Pancreas (tissue), 10 donors: ENCODE results near the gene VAMP5. TPM values are rescaled to one million over a fixed set of nuclear protein-coding genes. Genes with fewer than 3 reads are reported as not detected.
"Not testable (repeated sequence)": the region's sequence is repeated elsewhere in the genome, so short reads cannot be mapped to it uniquely, and the experiment has no call there.

Source experiments
- ATAC-seq, 4 donors: fragments of 200-7000 bp; cut with Tn5 transposase; one replicate each; pipeline versions ENCODE4 v1.8.0 to v1.9.1; 2020; ENCODE audit warnings: mild to moderate bottlenecking in 4 of 4, moderate library complexity in 4 of 4
- DNase-seq, 6 donors: peaks; one replicate each; pipeline ENCODE4 v3.0.0-alpha.2; 2020
- FAIRE-seq: peaks from 2 replicates; lab custom pipeline; 2012; peaks lifted over from hg19 to GRCh38; lab: Jason Lieb, UNC
- H3K27ac ChIP-seq, 4 donors: fragments of 200-600 bp; sonication (generic); 1 replicate in 3 of 4; 2 replicates in 1 of 4; pipeline versions ENCODE4 v1.5.0 to v1.8.0; 2020
- H3K27me3 ChIP-seq, 4 donors: fragments of 200-600 bp; one replicate each; pipeline ENCODE4 v1.8.0; 2021
- H3K36me3 ChIP-seq, 3 donors: fragments of 200-600 bp; sonication (generic) in 1 of 3; one replicate each; pipeline versions ENCODE4 v1.5.0 to v1.8.0; 2020 to 2021
- H3K4me1 ChIP-seq, 3 donors: fragments of 200-600 bp; one replicate each; pipeline ENCODE4 v1.8.0; 2021
- H3K4me3 ChIP-seq, 4 donors: fragments of 200-600 bp; sonication (generic) in 2 of 4; one replicate each; pipeline versions ENCODE4 v1.5.0 to v1.8.0; 2020 to 2021
- H3K9me3 ChIP-seq, 4 donors: fragments of 200-600 bp; one replicate each; pipeline ENCODE4 v1.8.0; 2021
- CTCF ChIP-seq, 4 donors: fragments of 200-600 bp; sonication (generic) in 3 of 4; IDR thresholded peaks; one replicate each; pipeline versions ENCODE4 v1.5.0 to v1.8.0; 2021; ENCODE audit warnings: antibody characterized with exemption in 4 of 4
- WGBS, 2 donors: extraction: QIAGEN DNeasy Blood & Tissue Kit; methylation state at CpG; one replicate each; pipeline ENCODE4 v1.1.7; 2013; 5-methylcytosine and 5-hydroxymethylcytosine counted together
- intact Hi-C, 3 donors: fragments of 100-400 bp; cut with DNase I; formaldehyde crosslinking; loops; one replicate each; pipeline versions ENCODE4 v1.11.1 to v1.14.2; 2022
- polyA plus RNA-seq, 2 donors: library from polyadenylated mRNA; stranded (reverse); fragments of 200-250 nt; gene quantifications; one replicate each; pipeline ENCODE4 v1.2.3, GENCODE V29; 2013
- total RNA-seq, 6 donors: library from RNA; stranded (reverse); fragmentation: NEBNext Ultra II Directional in 4 of 6; extraction: Animal tissue kit (Norgen Biotek cat#: 25700) in 4 of 6; gene quantifications; one replicate each; pipeline versions ENCODE4 v1.2.1 to v1.2.4, GENCODE V29; 2021 to 2023
- donor health status: healthy with polysubstance abuse.
- donor health status: DM: no; HTN: no; CAD: no; lungs with moderate emphysema.
- donor health status: DM: no; HTN: no; CAD: no.
- donor health status: control.
- donor health status: control.
- donor health status: Bipolar disorder and iron deficiency.
- donor health status: DM: yes; HTN: yes; CAD: no.
- donor health status: DM: no; HTN: no; CAD: no.
- donor health status: DM: no; HTN: no; CAD: no.
- donor health status: DM: yes; HTN: yes; CAD: no.

Gene VAMP5
- total and polyA plus RNA-seq, 8 donors, result 8.3 to 29.5 (median 13.0) TPM

GRCh38 chr2:85541753-85542457 lies 42.3 kb upstream of the VAMP5 start:
- intact Hi-C loops, result no loop called here
- Histone ChIP-seq H3K4me3 (peak overlapping the region in 3 of 4 donors; percentile 66 to 98 (median 90)), H3K36me3 (peaks cover 15 to 53% (median 53%) of the 10 kb centered on the region in 3 donors), H3K27me3 (no peaks in the 10 kb centered on the region), H3K9me3 (no peaks in the 10 kb centered on the region), H3K4me1 (peaks cover 7 to 29% (median 11%) of the 10 kb centered on the region in 3 donors), H3K27ac (peak overlapping the region in 2 of 4 donors; percentile 98 to 99)
- no peak for ATAC-seq
- FAIRE-seq, result no peak
- peak in 1 of 6 donors; percentile 63 for DNase-seq
- TF ChIP-seq CTCF (IDR thresholded peaks at IDR 0.05), result no peak
- 22 to 29% methylated on average over 5 of the region's 5 CpGs for WGBS, 2 donors

GRCh38 chr2:85542777-85543176 lies 41.5 kb upstream of the VAMP5 start:
- intact Hi-C loops, result no loop called here
- Histone ChIP-seq H3K4me1 (peaks cover 0 to 23% (median 5%) of the 10 kb centered on the region in 3 donors), H3K36me3 (peaks cover 15 to 53% (median 53%) of the 10 kb centered on the region in 3 donors), H3K27ac (no peak overlapping the region), H3K27me3 (no peaks in the 10 kb centered on the region), H3K9me3 (no peaks in the 10 kb centered on the region), H3K4me3 (peak overlapping the region in 3 of 4 donors; percentile 66 to 98 (median 90))
- no peak for ATAC-seq
- WGBS, 2 donors, result 48 to 61% methylated on average over 4 of the region's 4 CpGs
- DNase-seq, result no peak
- no peak for FAIRE-seq
- TF ChIP-seq CTCF (IDR thresholded peaks at IDR 0.05), result no peak

GRCh38 chr2:85544254-85544691 lies 40.0 kb upstream of the VAMP5 start:
- ATAC-seq, H3K27ac ChIP-seq, FAIRE-seq, intact Hi-C loops, H3K27me3 ChIP-seq, H3K9me3 ChIP-seq, DNase-seq: not testable (repeated sequence)
- H3K36me3 ChIP-seq, result peaks cover 15 to 53% (median 53%) of the 10 kb centered on the region in 3 donors
- 51 to 59% methylated on average over 3 of the region's 3 CpGs for WGBS, 2 donors
- H3K4me1 ChIP-seq, result peaks cover 0 to 23% (median 5%) of the 10 kb centered on the region in 3 donors
- H3K4me3 ChIP-seq, result peak overlapping the region in 1 of 4 donors; percentile 90

GRCh38 chr2:85544915-85545779 lies 39.1 kb upstream of the VAMP5 start:
- H3K4me1 ChIP-seq, result peaks cover 0 to 23% (median 5%) of the 10 kb centered on the region in 3 donors
- 72 to 74% methylated on average over 5 of the region's 5 CpGs for WGBS, 2 donors
- FAIRE-seq, H3K27ac ChIP-seq, H3K27me3 ChIP-seq, H3K4me3 ChIP-seq, intact Hi-C loops, DNase-seq, H3K9me3 ChIP-seq, ATAC-seq: not testable (repeated sequence)
- peaks cover 15 to 58% (median 53%) of the 10 kb centered on the region in 3 donors for H3K36me3 ChIP-seq

- DNase-seq, result no peak
- Histone ChIP-seq H3K4me1 (peaks cover 0 to 23% (median 5%) of the 10 kb centered on the region in 3 donors), H3K9me3 (no peaks in the 10 kb centered on the region), H3K36me3 (peaks cover 15 to 57% (median 48%) of the 10 kb centered on the region in 3 donors), H3K4me3 (no peak overlapping the region), H3K27me3 (no peaks in the 10 kb centered on the region), H3K27ac (peak overlapping the region in 1 of 4 donors; percentile 29)
- ATAC-seq, result peak in 1 of 4 donors; percentile 1
- FAIRE-seq, result no peak
- no peak for TF ChIP-seq CTCF (IDR thresholded peaks at IDR 0.05)
- intact Hi-C loops, result no loop called here
- 71 to 77% methylated on average over 5 of the region's 5 CpGs for WGBS, 2 donors
Measured at GRCh38 chr2:85545780-85546240, 38.4 kb upstream of the VAMP5 start.
